Kidney glomerular epithelial cell (primary cell): Measurements from ENCODE around the gene ACAA2.

Experiments used
- DNase-seq: peaks from one replicate; lab custom pipeline; 2025; lab: John Stamatoyannopoulos, UW

The ACAA2 gene, protein sequence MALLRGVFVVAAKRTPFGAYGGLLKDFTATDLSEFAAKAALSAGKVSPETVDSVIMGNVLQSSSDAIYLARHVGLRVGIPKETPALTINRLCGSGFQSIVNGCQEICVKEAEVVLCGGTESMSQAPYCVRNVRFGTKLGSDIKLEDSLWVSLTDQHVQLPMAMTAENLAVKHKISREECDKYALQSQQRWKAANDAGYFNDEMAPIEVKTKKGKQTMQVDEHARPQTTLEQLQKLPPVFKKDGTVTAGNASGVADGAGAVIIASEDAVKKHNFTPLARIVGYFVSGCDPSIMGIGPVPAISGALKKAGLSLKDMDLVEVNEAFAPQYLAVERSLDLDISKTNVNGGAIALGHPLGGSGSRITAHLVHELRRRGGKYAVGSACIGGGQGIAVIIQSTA

DNA sequence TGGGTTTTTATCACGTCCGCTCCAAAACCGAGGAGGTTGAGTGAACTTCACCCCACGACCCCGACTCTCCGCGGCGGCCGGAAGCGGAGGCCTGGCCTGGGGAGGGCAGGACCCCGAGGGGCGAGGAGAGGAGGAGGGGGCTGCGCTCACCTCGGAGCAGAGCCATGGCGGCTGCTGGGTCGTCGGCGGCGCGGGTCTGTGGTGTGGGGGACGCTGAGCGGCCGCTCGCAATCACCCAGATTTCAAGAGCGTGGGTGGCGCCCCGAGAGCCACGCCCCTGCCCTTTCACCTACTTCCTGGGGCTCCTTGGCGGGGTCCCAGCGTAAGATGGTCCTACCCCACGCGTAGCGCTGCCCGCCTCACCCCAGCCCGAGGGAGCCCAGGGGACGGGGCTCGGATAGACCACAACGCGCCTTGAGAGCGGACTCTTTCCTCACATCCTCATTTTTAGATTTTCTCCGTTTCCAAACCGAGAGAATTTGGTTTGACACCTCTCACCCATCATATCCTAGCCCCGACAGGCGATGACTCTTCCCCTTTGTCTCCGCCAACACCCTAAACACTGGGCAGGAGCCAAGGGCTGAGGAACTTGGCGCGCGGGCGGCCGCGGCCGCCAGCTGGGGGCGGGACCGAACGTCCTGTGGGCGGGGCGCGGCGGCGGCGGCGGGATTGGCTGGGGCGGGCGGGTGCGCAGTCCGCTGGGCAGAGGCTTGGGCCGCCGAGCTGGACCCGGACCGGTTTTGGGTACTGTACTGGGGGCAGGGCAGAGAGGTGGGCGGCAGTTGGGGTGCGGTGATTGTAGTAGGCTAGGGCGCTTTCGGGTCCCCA lies at the start of gene ACAA2:
TSS of gene ACAA2 (minus strand) at position 215 of the 828 bp plus-strand sequence. CDS start at position 166, 49 bp downstream.
- DNase-seq: peak; percentile 60

DNA sequence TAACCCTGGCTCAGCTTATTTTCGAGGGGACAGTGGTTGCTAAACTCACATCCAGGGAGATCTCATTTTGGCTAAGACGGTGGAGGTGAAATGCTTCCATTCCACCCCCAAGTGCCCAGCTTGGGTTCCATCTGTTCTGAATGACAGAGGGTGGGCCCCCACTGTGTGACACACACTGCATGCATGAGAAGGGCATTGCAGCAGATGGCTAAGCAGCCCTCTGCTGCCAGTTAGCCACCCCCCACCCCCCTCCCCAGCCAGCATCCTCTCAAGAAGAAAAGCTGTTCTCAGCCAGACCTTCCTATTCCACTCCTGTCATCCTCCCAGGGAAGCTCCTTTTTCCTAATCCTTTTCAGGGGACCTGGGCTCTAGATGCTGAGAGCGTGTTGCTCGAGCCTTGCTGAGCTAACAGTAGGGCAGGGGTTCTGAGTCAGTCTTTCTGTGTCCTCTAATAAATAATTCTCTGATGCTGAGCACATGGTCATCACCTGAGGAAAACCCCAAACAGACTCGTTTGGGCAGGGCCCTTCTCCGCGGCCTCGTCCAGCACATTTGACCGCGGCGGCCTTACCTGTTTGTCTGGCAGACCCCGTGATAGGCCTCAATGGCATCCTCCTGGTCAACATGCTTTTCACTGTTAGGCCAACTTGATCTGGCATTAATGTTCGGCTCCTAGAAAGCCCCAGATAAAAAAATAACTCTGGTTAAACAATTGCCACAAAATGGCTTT lies 49.5 kb upstream of the ACAA2 start:
- no peak for DNase-seq

DNA sequence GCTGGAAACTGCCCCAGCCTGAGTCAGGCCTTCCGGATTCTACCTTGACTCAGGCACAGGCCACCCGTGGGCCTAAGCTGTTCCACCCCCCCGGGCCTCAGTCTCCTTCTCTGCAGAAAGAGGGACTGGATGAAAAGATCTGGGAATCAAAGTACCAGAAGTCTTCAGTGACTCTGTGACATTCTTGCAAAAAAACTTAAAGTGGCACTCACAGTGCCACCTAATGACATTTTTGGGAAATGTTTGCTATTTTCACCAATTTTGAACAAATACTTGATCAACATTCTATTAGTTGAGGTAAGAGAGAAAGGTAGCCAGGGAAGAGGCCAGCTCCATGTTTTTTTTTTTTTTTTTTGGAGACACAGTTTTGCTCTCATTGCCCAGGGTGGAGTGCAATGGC lies 48.3 kb upstream of the ACAA2 start:
- DNase-seq: no peak

DNA sequence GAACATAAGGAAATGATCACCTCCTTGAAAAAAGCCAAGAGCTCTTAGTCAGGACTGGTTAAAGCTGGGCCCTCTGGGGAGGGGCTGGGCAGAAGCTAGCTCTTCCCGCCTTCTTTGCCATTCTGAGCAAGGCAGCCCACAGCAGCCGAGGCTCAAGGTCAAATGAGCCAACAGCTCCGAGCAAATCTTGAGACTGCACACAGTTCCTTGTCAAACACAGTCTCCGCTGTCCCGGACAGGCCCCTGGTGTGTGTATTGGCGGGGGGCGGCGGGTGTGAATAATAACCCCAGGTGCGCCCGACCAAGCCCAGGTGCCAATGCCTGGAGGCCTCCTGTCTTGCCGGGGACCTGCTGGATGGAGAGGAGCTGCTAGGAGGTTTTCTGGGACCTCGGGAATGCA lies 46.4 kb upstream of the ACAA2 start:
- DNase-seq: no peak

DNA sequence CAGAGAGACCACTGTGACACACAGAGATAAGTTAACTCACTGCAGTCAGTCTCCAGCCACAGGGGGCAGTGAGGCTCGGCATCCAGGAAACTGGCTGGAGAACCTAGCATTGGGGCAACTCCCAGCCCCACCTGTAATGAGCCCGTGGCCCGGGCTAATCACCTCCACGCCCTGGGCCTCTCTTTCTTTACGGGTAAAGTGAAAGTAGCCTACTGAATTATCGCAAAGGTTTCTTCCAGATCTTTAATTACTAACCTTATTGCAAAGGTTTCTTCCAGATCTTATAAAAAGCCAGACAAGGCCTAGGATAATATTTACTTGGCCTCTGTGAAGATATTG lies 45.7 kb upstream of the ACAA2 start:
- DNase-seq: no peak

DNA sequence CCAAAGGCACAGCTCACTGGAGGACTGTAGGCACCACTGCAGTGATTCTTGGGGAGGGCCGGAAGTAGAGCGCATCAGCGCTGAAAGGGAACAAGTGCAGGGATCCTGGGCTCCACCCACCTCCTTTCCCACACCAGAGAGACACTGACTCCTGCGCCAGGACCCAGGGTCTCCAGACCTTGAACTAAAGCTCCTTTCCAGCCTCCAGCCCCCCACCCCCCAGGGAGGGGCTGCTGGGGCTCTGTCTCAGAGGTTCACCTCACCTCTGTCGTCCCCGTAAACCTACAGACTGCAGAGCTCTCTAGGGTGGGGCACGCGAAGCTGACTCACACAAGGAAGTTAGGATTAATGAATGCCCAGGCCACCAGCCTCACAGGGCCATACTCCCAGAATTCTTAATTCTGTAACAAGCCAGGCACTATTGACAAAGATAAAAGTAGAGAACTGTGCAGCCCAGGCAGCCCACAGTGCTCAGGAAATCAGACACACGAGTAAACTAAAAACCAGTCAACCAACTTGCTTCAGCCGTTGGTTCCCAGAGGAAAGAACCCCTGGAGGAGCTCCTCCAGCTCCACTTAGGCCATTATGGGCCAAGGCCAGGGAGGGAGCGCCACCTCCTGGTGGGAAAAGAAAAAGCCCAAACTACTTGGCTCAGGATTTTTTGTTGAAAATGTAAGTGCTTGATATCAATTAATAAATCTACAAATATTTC lies 45.1 kb upstream of the ACAA2 start:
- peak; percentile 81 for DNase-seq

DNA sequence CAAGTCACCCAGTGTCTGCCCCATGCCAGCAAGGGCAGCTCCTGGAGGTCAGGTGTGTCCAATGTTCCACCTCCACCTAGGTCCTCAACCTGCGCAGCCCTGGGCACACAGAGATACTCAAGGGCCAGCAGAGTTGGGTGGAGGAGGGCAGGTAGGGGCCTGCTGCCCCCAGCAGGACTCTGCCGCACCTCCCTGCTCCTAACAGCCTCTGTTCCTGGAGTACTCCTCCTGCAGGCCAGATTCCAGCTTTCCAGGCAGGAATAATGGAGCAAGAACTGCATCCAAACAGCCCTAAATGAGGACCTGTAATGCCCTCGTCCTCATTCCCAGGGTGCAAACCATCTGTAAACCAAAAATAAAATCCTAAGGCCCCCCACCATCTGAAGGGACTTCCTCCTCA lies 44.4 kb upstream of the ACAA2 start:
- no peak for DNase-seq

DNA sequence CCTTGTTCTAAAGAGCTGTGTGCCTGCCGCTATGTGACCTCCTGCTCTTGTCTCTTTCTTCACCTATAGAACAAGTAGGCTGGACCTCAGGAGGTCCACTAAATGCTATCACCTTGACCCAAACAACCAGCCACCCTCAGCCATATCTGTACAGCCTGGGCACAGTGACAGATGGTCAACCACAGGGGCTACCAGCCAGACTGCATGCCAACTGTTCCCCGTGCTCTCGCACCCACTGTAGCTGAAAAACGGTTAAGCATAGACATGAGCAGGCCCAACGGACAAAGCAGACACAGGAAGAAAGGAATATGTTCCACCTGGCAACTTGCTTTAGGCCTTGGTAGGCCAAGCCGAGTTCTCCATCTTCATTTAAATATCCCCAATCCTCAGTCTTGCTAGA lies 43.2 kb upstream of the ACAA2 start:
- no peak for DNase-seq

DNA sequence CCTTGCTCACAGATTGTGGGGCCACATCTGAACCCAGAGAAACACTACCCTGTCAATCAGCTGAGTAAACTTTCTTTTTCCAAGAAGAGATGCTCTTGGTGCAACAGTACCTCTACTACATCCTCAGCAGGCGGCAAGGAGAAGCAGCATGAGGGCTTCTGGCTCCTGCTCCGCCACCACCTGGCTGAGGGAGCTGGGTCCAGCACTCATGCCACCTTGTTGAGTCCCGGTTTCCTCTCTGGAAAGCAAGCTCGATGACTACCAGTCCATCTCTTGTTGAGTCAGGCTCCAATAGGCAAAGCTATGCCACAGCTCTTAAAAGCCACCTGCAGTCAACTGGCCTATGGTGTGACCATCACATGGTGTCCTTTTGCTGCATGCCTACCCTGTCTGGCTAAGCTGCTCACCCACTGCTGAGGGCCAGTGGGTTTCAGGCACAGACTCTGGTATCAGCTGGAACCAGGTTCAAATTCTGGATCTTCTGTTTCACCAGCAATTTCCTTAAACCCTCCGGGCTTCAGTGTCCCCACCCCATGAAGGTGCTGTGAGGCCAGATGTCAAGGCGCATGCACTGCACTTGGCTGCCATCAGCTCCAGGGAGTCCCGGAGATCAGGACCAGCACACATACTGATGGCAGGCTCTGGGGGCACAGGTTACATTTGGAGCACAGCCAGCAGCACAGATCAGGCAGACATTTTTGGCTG lies 42.5 kb upstream of the ACAA2 start:
- DNase-seq: no peak

DNA sequence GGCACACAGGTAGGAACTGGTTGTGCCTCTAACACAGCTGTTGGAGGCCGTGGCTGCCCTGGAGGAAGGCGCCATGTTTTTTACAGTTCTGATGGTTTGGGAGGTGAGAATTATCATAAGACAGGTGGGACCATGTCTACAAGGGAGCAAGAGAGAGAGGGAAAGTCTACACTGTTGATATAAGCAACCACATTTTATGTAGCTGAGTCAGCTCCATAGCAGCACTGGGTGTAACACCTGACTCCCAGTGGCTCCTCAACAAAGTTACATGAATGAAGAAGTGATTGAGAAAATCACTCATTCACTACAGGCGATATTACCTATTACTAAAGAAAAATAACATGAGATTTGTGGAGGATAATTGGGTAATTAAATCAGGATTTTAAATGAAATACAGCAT lies 41.3 kb upstream of the ACAA2 start:
- DNase-seq: no peak

DNA sequence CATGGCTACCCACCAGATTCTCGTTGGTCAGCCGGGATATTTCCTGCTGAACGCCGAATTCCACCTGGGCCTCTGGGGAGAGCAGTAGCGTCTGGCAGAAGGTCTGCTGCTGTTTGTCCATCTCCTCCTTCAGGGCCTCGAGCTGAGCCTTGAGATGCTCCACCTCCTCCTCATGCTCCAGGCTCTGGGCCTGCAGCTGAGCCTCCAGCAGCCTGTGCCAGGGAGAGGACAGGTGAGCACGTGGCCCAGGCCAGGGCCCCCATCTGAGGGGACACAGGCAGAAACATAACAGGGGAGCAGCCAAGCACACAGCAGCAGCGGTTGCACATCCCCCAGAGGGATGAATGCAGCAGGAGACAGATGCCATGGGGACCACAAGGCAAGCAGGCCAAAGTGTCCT lies 40.1 kb upstream of the ACAA2 start:
- DNase-seq: no peak

DNA sequence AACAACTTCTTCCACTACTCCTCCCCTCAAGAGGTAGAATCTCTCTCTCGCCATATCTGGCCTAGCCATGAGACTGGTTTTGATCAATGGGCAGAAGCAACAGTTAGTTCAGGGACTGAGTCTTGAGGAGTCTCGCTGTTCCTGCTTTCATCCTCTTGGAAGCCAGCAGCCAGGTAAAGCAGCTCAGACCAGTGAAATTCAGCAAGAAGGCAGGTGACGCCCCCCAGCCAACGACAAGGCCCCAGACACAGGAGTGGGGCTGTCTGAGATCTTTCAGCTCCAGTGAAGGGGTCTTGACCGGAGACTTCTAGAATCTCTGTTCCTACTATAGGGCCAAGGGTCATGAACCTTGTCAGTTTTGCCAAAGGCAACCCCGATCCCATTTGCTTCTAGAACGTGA lies 39.7 kb upstream of the ACAA2 start:
- no peak for DNase-seq

DNA sequence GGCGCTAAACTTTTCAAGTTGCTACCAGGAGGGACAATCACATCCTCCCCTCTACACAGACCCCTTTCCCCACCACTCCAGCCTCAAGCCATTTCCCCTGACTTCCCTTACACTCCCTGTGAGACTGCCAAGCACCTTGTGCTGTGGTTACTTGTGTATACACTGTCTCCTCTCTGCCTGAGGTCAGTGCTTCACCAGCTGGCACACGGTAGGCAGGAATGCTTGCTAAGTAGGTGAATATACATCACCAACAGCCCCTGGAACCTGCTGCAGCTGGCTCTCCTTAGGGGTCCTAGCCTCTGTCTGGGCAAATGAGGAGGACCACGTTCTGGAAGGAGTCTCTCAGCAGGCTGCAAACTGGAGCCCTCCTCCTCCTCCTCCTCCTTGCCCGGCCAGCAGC lies 38.3 kb upstream of the ACAA2 start:
- DNase-seq: no peak

DNA sequence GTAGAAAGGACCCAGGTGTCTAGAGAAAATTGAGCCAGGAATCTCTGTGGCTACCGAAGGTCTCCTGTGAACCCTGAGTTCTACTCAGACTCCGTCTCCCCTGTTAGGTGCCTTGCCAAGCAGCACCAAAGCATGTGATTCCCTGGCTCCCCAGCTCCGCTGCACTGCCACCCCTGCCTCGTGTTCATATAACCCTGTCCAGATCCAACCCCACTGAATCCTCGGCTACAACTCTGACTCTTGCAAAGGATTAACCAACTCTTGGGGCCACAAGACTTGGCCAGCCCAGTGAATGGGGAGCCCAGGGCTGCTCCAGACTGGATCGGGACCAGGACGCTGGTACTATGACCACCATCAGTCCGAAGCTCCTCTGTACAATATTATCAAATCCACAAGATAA lies 37.3 kb upstream of the ACAA2 start:
- DNase-seq: no peak

DNA sequence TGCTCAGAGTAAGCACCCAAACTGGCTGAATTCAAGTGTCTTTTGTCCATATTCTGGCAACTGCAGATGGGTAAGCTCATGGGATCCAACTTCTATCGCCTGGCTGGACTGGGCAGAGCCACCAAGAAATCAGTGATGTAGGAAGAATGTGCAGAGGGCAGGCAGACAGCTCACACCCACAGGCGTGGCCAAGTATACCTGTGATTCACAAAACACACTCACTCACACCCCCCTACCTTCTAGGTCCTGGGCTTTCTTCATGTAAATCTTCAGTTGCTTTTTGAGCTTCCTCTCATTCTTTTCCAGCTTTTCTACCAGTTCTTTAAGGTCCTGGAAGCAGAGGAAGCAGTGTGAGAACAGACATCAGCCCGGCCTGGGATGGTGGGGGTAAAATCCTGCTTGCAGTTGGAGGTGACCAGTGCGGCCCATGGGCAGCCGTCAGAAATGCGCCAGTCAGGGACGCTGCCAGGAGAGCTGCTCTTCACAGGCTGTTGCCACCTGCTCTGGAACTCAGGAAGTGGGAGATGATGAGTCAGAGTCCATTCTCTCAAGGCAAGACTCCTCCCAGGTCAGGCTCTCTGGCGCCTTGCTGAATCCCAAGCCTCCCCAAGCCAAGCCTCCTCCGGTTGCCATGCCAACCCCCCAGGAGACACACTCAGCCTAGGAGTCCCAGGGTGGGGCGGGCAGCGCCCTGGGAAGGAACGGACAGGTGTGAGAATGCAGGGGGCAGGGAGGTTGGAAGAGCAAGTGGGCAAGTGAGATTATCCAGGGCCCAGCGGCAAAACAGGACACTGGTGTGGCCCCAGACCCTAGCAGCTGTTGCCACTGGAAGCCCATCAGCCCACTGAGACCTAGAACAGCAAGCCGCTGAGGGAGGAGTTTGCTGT lies 36.2 kb upstream of the ACAA2 start:
- DNase-seq: peak; percentile 96

DNA sequence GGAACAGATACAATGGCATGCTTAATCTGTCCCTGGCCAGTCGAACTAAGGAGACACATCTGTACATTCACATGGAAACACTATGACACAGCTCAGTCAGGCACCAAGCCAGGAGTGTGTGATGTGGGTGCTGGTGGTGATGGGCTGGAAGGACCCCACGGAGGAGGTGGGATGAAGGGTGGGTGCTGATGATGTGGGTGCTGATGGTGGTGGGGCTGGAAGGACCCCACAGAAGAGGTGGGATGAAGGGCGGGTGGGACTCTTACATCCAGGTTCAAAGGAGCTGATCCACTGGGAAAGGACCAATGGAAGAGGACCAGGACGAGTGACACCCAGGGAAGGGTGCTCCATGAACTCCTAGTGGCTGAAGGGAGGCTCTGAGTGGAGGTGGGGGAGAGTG lies 34.8 kb upstream of the ACAA2 start:
- DNase-seq: no peak

DNA sequence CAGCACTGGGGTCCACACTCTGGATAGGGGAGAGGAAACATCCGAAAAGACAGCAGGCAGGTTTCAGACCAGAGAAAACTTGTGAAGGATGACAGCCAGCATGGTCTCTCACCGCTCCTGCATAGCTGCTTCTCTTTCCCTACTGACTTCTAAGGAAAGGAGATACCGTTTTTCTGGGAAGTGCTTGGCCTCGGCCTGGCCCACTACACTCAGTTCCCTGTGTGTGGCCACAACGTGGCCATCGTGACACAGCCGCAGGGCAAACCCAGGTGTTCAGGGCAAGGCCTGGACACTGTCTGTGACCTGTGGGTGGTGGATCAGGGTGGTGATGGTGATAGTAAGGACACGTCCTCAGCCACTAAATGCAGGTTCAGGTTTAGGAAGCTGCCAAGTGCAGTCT lies 34.2 kb upstream of the ACAA2 start:
- DNase-seq: no peak

DNA sequence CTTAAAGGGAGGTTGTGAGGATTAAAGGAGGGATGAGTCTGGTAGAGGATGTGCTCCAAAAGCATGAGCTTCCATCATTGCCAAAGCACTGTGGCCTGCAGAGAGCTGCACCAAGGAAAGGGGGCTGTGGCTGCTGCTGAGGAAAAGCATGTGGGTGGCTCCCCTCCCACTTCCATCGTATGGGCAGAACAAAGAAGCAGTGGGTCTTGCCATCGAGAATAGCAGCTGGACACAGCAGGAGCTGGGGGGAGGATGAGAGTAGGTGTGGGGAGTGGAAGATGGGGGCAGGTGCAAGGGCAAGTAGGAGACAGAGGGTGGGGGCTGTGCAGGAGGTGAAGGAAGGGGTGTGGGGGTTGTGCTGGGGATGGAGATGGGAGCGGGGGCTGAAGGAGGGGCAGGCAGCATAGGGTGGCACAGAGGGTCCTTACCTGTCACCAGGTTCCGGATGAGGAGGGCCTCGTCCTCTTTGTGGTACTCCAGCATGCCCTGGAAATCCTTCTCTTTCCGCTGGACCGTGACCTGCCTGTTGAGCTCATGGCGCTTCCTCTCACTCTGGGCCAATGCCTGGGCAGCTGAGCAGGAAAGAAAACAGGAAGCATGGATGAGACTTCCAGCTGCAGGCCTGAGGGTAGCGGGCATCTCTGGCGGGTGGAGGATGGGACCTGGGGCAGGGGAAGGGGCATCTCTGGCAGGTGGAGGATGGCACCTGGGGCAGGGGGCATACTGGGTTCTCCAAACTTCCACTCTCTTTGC lies 33.6 kb upstream of the ACAA2 start:
- no peak for DNase-seq

DNA sequence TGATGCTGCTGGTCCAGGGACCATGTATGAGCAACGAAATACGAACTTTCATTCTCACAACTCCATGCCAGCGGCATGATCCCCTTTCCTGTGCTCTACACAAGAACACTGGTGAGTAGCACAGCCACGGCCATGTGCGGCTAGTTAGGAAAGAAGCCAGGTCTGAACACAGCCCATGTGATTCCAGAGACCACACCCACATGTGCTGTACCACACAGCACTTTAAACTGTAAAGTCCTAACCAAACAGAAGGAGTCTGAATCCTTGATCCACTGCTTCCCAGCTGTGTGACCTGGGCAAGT lies 33.0 kb upstream of the ACAA2 start:
- DNase-seq: no peak
